Prostate gland (tissue), 2 donors: ENCODE results near the gene HTR3B. TPM values are rescaled to one million over a fixed set of nuclear protein-coding genes. Genes with fewer than 3 reads are reported as not detected.

ENCODE experiments used
- DNase-seq: peaks from one replicate; pipeline ENCODE4 v3.0.0-alpha.2; 2019; ENCODE audit warnings: low spot score
- H3K27ac ChIP-seq, 2 donors: fragments of 200-600 bp; sonication (generic); 2 replicates each; pipeline ENCODE4 v1.5.1; 2017 to 2019
- H3K27me3 ChIP-seq: fragments of 200-600 bp; sonication (generic); replicated peaks from 2 replicates; pipeline ENCODE4 v1.5.1; 2019; ENCODE audit not compliant: insufficient read depth
- H3K36me3 ChIP-seq, 2 donors: fragments of 200-600 bp; sonication (generic); 1 replicate in 1 of 2; 2 replicates in 1 of 2; pipeline versions ENCODE4 v1.5.1 to v1.8.1; 2017 to 2019
- H3K4me1 ChIP-seq: fragments of 200-600 bp; sonication (generic); replicated peaks from 2 replicates; pipeline ENCODE4 v1.5.1; 2019
- H3K4me3 ChIP-seq, 2 donors: fragments of 200-600 bp; sonication (generic); 2 replicates each; pipeline ENCODE4 v1.5.1; 2017 to 2019
- H3K9me3 ChIP-seq: fragments of 200-600 bp; sonication (generic); 2 replicates; pipeline ENCODE4 v1.5.1; 2017
- POLR2A ChIP-seq: fragments of 450-650 bp; IDR thresholded peaks from one replicate; pipeline ENCODE4 v1.6.1; 2016; ENCODE audit warnings: antibody characterized with exemption, mild to moderate bottlenecking
- POLR2AphosphoS5 ChIP-seq: sonication (generic); formaldehyde crosslinking; IDR thresholded peaks from one replicate; pipeline ENCODE4 v1.6.1; 2017; ENCODE audit warnings: antibody characterized with exemption
- WGBS: methylation state at CpG from one replicate; pipeline ENCODE4 v1.1.5; 2018; 5-methylcytosine and 5-hydroxymethylcytosine counted together
- intact Hi-C: fragments of 100-400 bp; cut with DNase I; formaldehyde crosslinking; loops from one replicate; pipeline ENCODE4 v1.14.2; 2022
- total RNA-seq, 2 donors: library from RNA; depleted of rRNA; stranded (reverse); fragments of >200 nt; gene quantifications; one replicate each; pipeline ENCODE4 v1.1.0, GENCODE V29; 2016
- TF ChIP-seq, protein P1 (sequence below), 4 experiments: fragments of 200-600 bp in 2 of 4; fragments of 450-650 bp in 2 of 4; sonication (generic) in 2 of 4; IDR thresholded peaks; 1 replicate in 3 of 4; 2 replicates in 1 of 4; pipeline ENCODE4 v1.5.1; 2016 to 2019; ENCODE audit warnings: antibody characterized with exemption in 4 of 4, mild to moderate bottlenecking in 2 of 4, moderate library complexity in 2 of 4

The HTR3B gene
- total RNA-seq, 2 donors from 2014 or later = not detected

DNA sequence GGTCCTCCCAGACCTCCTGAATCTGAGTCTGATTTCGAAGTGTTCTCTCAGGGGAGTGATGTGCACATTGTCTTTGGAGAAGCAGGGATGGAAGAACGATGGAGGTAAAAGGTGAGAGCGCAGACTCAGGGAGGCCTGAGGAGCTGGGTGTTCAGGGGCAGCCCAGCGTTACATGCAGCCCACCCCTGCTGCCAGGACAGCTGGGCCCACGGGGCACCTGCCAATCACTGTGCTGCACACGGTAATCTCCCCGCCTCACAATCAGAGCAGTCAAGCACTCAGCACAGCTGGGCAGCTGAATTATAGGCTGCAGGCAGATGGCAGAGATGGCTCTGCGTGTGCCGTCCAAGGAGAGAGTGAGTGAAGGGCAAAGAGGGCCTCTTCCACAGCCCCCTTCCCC is 52.4 kb downstream of the HTR3B start:
- Histone ChIP-seq H3K4me1 (no peaks in the 10 kb centered on the region), H3K36me3 (no peaks in the 10 kb centered on the region), H3K9me3 (no peaks in the 10 kb centered on the region), H3K27me3 (no peaks in the 10 kb centered on the region), H3K4me3 (no peak overlapping the region), H3K27ac (no peak overlapping the region)
- no peak for TF ChIP-seq POLR2A
- no peak for TF ChIP-seq POLR2AphosphoS5
- TF ChIP-seq, protein P1, sequence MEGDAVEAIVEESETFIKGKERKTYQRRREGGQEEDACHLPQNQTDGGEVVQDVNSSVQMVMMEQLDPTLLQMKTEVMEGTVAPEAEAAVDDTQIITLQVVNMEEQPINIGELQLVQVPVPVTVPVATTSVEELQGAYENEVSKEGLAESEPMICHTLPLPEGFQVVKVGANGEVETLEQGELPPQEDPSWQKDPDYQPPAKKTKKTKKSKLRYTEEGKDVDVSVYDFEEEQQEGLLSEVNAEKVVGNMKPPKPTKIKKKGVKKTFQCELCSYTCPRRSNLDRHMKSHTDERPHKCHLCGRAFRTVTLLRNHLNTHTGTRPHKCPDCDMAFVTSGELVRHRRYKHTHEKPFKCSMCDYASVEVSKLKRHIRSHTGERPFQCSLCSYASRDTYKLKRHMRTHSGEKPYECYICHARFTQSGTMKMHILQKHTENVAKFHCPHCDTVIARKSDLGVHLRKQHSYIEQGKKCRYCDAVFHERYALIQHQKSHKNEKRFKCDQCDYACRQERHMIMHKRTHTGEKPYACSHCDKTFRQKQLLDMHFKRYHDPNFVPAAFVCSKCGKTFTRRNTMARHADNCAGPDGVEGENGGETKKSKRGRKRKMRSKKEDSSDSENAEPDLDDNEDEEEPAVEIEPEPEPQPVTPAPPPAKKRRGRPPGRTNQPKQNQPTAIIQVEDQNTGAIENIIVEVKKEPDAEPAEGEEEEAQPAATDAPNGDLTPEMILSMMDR (IDR thresholded peaks at IDR 0.05) = no peak
- 52% methylated on average over 9 of the region's 9 CpGs for WGBS
- intact Hi-C loops = no loop called here
- no peak for DNase-seq

DNA sequence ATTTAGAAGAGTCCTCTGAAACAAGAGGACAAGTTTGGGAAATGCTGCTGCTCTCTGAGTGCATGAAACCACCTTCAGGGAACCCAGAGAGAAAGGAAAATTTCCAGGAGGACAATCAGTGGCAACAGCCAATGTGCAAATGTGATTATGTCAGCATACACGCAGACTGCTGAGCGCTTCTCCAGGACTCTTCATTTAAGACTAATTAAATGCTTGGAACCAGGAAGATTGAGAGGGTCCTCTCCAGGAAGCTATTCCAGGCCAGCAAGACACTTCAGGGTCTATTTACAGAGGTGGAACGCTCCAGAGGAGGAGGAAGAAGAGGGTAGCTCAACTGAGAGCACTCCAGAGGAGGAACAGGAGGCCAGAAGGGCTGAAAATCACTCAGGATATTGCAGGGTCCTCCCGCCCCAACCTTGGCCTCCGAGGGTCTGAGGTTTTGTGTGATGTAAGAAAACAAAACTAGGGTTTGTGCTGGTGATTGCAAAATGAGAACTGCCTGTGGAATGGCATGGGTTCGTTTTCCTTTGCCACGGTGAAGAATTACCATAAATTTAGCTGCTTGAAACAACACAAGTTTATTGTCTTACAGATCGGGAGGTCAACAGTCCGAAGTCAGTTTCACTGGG is 56.2 kb downstream of the HTR3B start:
- Histone ChIP-seq H3K27me3 (no peaks in the 10 kb centered on the region), H3K9me3 (no peaks in the 10 kb centered on the region), H3K4me3 (no peak overlapping the region), H3K36me3 (no peaks in the 10 kb centered on the region), H3K27ac (no peak overlapping the region), H3K4me1 (no peaks in the 10 kb centered on the region)
- intact Hi-C loops = no loop called here
- WGBS = 60% methylated on average over 9 of the region's 9 CpGs
- no peak for DNase-seq
- TF ChIP-seq, protein P1 (IDR thresholded peaks at IDR 0.05) = no peak
- TF ChIP-seq POLR2A (no peak), POLR2AphosphoS5 (no peak)

DNA sequence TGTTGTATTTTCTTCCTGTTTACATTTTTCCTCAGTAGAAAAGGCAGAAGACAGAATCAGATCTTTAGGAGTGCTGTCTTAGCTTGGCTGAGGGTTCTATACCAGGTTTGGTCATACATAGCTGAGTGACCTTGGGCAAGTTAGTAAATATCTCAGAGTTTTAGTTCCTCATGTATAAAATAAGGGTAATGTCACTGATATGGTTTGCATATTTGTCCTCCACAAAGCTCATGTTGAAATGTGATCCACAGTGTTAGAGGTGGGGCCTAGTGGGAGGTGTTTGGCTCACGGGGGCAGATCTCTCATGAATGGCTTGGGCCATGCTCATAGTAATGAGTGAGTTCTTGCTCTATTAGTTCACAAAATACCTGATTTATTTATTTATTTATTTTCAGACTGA is 62.8 kb downstream of the HTR3B start:
- H3K4me1 ChIP-seq = no peaks in the 10 kb centered on the region
- WGBS = 56% methylated on average over 1 of the region's 1 CpG
- no peak overlapping the region for H3K4me3 ChIP-seq
- no peaks in the 10 kb centered on the region for H3K9me3 ChIP-seq
- DNase-seq = no peak
- H3K27me3 ChIP-seq = no peaks in the 10 kb centered on the region
- no peak overlapping the region for H3K27ac ChIP-seq
- TF ChIP-seq, protein P1 (IDR thresholded peaks at IDR 0.05) = no peak
- TF ChIP-seq POLR2A = no peak
- TF ChIP-seq POLR2AphosphoS5 = no peak
- intact Hi-C loops = no loop called here
- no peaks in the 10 kb centered on the region for H3K36me3 ChIP-seq

DNA sequence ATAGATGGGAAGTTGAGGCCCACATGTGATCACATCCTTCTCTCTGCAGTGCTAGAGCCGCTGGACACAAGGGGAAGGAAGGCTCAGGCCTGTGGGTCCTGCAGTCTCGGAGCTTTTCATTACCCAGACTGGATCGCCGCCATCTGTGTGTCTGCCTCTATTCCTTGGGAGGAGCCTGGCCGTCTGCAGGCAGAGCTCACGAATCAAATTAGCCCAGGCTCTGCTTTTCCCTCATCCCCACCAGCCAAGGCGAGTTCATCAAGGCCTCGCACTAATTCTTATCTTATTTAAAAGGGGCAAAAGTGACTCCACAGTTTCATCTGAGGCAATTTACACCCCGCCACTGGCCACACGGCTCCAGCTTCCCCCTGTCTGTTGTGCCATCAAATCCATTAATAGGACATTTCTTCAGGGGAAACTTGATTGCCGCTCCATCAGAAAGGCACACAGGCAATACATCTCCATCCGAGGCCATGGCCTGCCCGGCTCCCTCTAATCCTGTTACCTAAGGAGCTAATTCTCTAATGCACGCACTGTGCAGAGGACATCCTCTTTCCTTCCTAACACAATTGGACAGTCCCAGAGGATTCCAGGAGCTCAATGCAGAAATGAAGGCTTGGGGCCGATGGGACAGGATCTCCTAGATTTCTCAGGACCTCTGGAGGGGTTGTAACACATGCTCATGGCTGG is 67.1 kb downstream of the HTR3B start:
- H3K27ac ChIP-seq = no peak overlapping the region
- H3K4me3 ChIP-seq = no peak overlapping the region
- H3K36me3 ChIP-seq = no peaks in the 10 kb centered on the region
- DNase-seq = no peak
- TF ChIP-seq POLR2A (no peak), POLR2AphosphoS5 (no peak)
- TF ChIP-seq, protein P1 (IDR thresholded peaks at IDR 0.05) = no peak
- H3K9me3 ChIP-seq = no peaks in the 10 kb centered on the region
- 58% methylated on average over 15 of the region's 15 CpGs for WGBS
- intact Hi-C loops = no loop called here
- H3K4me1 ChIP-seq = peaks cover 5% of the 10 kb centered on the region
- H3K27me3 ChIP-seq = no peaks in the 10 kb centered on the region
